Fibroblast of lung (primary cell): ENCODE data around the gene C20orf202. TPM values are rescaled to one million over a fixed set of nuclear protein-coding genes. Genes with fewer than 3 reads are reported as not detected.

Experiments
- DNase-seq, 2 donors: peaks; one replicate each; pipeline versions ENCODE4 v3.0.0 to v3.0.0-alpha.2; 2010; ENCODE audit warnings: low read depth in 2 of 2
- H2AFZ ChIP-seq: 2 replicates; pipeline ENCODE4 v1.5.1; 2012; ENCODE audit warnings: low read length, control low read depth, inconsistent platforms
- H3K27ac ChIP-seq: 2 replicates; pipeline ENCODE4 v1.5.1; 2011; ENCODE audit warnings: low read length, control low read depth; ENCODE audit not compliant: insufficient read depth
- H3K27me3 ChIP-seq: 2 replicates; pipeline ENCODE4 v1.5.1; 2011; ENCODE audit warnings: mild to moderate bottlenecking, low read length; ENCODE audit not compliant: control insufficient read depth, insufficient read depth
- H3K36me3 ChIP-seq: 2 replicates; pipeline ENCODE4 v1.5.1; 2011; ENCODE audit warnings: low read length; ENCODE audit not compliant: control insufficient read depth, insufficient read depth
- H3K4me1 ChIP-seq: 2 replicates; pipeline ENCODE4 v1.5.1; 2011; ENCODE audit warnings: low read length; ENCODE audit not compliant: control insufficient read depth, insufficient read depth; ENCODE audit errors: extremely low read depth
- H3K4me2 ChIP-seq: 2 replicates; pipeline ENCODE4 v1.5.1; 2011; ENCODE audit warnings: low read length, control low read depth; ENCODE audit not compliant: insufficient read depth; ENCODE audit errors: extremely low read depth
- H3K4me3 ChIP-seq, 4 experiments: fragments of 200-600 bp in 1 of 4; sonication (generic) in 1 of 4; replicated peaks in 1 of 4; 2 replicates each; pipeline ENCODE4 v1.5.1; 2011 to 2016; ENCODE audit warnings: low read length in 4 of 4, low read depth in 3 of 4, mild to moderate bottlenecking in 3 of 4, control low read depth in 2 of 4, inconsistent platforms in 1 of 4, mixed read lengths in 1 of 4; ENCODE audit not compliant: insufficient read depth in 1 of 4; ENCODE audit errors: control extremely low read depth in 1 of 4
- H3K79me2 ChIP-seq: 2 replicates; pipeline ENCODE4 v1.5.1; 2012; ENCODE audit warnings: mild to moderate bottlenecking, low read length, inconsistent platforms; ENCODE audit not compliant: control insufficient read depth, insufficient read depth
- H3K9ac ChIP-seq: 2 replicates; pipeline ENCODE4 v1.5.1; 2011; ENCODE audit warnings: mild to moderate bottlenecking, low read length, control low read depth; ENCODE audit not compliant: insufficient read depth
- H3K9me3 ChIP-seq: 2 replicates; pipeline ENCODE4 v1.5.1; 2012; ENCODE audit warnings: low read depth, low read length; ENCODE audit not compliant: control insufficient read depth, insufficient read depth
- H4K20me1 ChIP-seq: 2 replicates; pipeline ENCODE4 v1.5.1; 2011; ENCODE audit warnings: low read length; ENCODE audit not compliant: control insufficient read depth, insufficient read depth; ENCODE audit errors: extremely low read depth
- CTCF ChIP-seq, 2 donors: IDR thresholded peaks in 1 of 2; conservative IDR thresholded peaks in 1 of 2; 1 replicate in 1 of 2; 2 replicates in 1 of 2; pipeline ENCODE4 v1.5.1; 2011 to 2012; ENCODE audit warnings: low read length in 2 of 2, control low read depth in 1 of 2, inconsistent platforms in 1 of 2, low read depth in 1 of 2, mild to moderate bottlenecking in 1 of 2
- EZH2 ChIP-seq: IDR thresholded peaks from 2 replicates; pipeline ENCODE4 v1.5.1; 2012; ENCODE audit warnings: low read length, control low read depth, mild to moderate bottlenecking; ENCODE audit errors: missing control alignments
- polyA plus RNA-seq, 2 donors: library from polyadenylated mRNA; depleted of rRNA in 1 of 2; stranded (reverse) in 1 of 2; unstranded in 1 of 2; fragments of >200 nt; gene quantifications; 2 replicates each; pipeline ENCODE4 v1.2.1, GENCODE V29; 2011 to 2012; ENCODE audit warnings: missing spikeins in 1 of 2
- total RNA-seq: library from RNA; depleted of rRNA; stranded (reverse); fragments of >200 nt; gene quantifications from 2 replicates; pipeline ENCODE4 v1.2.1, GENCODE V29; 2014

C20orf202 gene
- total and polyA plus RNA-seq, 2 donors (not counting 1 experiment from before 2014, with no cell fraction given), result under 0.01 TPM; not detected in 1

DNA sequence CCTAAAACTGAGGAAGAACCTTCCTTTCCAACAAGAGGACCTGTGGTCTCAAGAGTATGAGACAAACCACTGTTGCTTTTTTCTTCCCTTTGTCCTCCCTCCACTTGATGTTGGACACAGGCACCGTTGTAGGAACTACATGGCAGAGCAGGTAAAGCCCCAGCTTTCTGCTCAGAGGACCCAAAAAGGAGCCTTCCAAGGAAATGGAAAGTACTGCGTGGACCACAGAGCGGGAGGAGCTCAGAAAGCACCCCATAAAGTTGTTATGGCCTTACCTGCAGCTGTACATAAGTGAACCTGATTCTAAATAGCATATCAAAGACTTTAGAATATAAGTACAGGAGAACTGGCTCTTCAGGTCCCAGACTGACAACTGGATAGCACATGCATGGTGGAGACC is 47.9 kb upstream of the C20orf202 start:
- Histone ChIP-seq H3K9me3 (no peaks in the 10 kb centered on the region), H4K20me1 (no peaks in the 10 kb centered on the region), H3K27ac (no peak overlapping the region), H3K36me3 (no peaks in the 10 kb centered on the region), H3K9ac (no peak overlapping the region), H3K4me2 (no peak overlapping the region), H3K27me3 (no peaks in the 10 kb centered on the region), H3K4me1 (no peaks in the 10 kb centered on the region), H2AFZ (no peak overlapping the region), H3K79me2 (no peaks in the 10 kb centered on the region), H3K4me3 (no peak overlapping the region)
- no peak for DNase-seq
- no peak for TF ChIP-seq EZH2
- TF ChIP-seq CTCF (conservative IDR thresholded peaks at IDR 0.05 in 1 of 2, IDR thresholded peaks at IDR 0.05 in 1 of 2; ENCODE audit: low read depth in 1 of 2, low read length in 2 of 2), result no peak

DNA sequence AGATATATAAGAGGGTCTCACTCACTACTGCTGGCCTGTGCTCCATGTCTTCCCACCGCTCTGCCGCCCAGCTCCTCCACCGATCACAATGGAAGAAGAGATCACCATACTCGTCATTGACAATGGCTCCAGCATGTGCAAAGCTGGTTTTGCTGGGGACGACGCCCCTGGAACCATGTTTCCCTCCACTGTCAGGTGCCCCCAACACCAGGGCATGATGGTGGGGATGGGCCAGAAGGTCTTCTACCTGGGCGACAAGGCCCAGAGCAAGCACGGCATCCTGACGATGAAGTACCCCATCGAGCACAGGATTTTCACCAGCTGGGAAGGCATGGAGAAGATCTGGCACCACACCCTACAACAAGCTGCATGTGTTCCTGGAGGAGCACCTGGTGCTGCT is 42.8 kb upstream of the C20orf202 start:
- Histone ChIP-seq H2AFZ (no peak overlapping the region), H3K36me3 (peaks cover 17% of the 10 kb centered on the region), H4K20me1 (no peaks in the 10 kb centered on the region), H3K4me1 (no peaks in the 10 kb centered on the region), H3K27me3 (no peaks in the 10 kb centered on the region), H3K4me2 (no peak overlapping the region), H3K27ac (no peak overlapping the region), H3K4me3 (no peak overlapping the region), H3K79me2 (no peaks in the 10 kb centered on the region), H3K9ac (no peak overlapping the region), H3K9me3 (no peaks in the 10 kb centered on the region)
- no peak for DNase-seq
- TF ChIP-seq EZH2 (no peak), CTCF (conservative IDR thresholded peaks at IDR 0.05 in 1 of 2, IDR thresholded peaks at IDR 0.05 in 1 of 2; ENCODE audit: low read depth in 1 of 2, low read length in 2 of 2) (no peak)

GRCh38 chr20:1160991-1161390 is 42.3 kb upstream of the C20orf202 start:
- TF ChIP-seq CTCF (conservative IDR thresholded peaks at IDR 0.05 in 1 of 2, IDR thresholded peaks at IDR 0.05 in 1 of 2; ENCODE audit: low read depth in 1 of 2, low read length in 2 of 2), result no peak
- TF ChIP-seq EZH2, result no peak
- H3K9me3 ChIP-seq, result no peaks in the 10 kb centered on the region
- H3K36me3 ChIP-seq, result peaks cover 19% of the 10 kb centered on the region
- no peak overlapping the region for H3K9ac ChIP-seq
- DNase-seq, result no peak
- H3K4me3 ChIP-seq, result no peak overlapping the region
- no peak overlapping the region for H2AFZ ChIP-seq
- no peaks in the 10 kb centered on the region for H3K27me3 ChIP-seq
- H3K79me2 ChIP-seq, result no peaks in the 10 kb centered on the region
- no peaks in the 10 kb centered on the region for H3K4me1 ChIP-seq
- no peak overlapping the region for H3K27ac ChIP-seq
- H4K20me1 ChIP-seq, result no peaks in the 10 kb centered on the region
- no peak overlapping the region for H3K4me2 ChIP-seq
